ENCODE measurements around the gene ADNP2.
A peak's percentile ranks its signal among the peaks of the same experiment; 100 is the strongest.

ADNP2 gene

DNA sequence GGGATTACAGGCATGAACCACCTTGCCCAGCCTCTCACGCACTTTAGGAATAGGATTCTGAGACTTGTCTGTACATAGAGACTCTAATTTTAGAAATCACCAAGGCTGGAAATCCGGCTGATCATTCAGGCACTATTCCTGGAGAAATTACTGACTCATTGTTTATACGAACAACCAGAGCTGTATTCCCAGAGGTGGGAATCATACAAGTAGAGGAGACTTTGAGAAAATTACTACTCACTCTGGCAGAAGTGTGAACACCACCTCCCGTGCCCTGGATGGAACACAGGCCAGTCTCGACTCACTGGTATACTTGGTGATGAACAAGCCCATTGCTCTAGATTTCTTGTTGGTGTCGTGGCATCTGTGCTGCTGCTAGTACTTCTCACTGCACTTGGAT, 5.8 kb upstream of the ADNP2 start:
- POLR2A ChIA-PET = no interaction called here
- H3K4me3 ChIP-seq (ENCODE audit: low read depth, low read length) = no peak overlapping the region
- CTCF ChIA-PET = no interaction called here
- peak; percentile 38 for DNase-seq (ENCODE audit: low read depth, low spot score)
- TF ChIP-seq, protein P1, sequence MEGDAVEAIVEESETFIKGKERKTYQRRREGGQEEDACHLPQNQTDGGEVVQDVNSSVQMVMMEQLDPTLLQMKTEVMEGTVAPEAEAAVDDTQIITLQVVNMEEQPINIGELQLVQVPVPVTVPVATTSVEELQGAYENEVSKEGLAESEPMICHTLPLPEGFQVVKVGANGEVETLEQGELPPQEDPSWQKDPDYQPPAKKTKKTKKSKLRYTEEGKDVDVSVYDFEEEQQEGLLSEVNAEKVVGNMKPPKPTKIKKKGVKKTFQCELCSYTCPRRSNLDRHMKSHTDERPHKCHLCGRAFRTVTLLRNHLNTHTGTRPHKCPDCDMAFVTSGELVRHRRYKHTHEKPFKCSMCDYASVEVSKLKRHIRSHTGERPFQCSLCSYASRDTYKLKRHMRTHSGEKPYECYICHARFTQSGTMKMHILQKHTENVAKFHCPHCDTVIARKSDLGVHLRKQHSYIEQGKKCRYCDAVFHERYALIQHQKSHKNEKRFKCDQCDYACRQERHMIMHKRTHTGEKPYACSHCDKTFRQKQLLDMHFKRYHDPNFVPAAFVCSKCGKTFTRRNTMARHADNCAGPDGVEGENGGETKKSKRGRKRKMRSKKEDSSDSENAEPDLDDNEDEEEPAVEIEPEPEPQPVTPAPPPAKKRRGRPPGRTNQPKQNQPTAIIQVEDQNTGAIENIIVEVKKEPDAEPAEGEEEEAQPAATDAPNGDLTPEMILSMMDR (IDR thresholded peaks at IDR 0.05; ENCODE audit: insufficient read depth, low read length, missing control alignments) = no peak

DNA sequence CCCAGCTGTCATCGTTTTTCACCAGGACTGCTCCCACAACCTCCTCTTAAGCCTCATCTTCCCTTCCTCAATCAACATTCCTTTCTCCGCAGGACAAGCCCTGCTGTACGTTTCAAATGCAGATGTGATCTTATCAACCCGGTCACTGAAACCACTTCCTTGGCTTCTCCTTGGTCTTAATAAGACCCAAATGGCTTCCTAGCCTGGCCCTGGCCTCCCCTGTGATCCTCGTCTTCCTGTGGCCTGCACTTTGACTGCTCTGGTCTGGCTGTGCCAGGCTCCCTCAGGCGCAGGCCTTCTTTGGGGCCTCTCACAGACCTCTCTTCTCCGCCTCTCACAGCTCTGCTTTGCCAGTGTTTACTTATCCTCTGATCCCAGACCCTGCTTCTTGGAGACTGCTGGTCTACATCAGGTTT, 4.7 kb upstream of the ADNP2 start:
- DNase-seq (ENCODE audit: low read depth, low spot score) = no peak
- POLR2A ChIA-PET = no interaction called here
- no peak overlapping the region for H3K4me3 ChIP-seq (ENCODE audit: low read depth, low read length)
- TF ChIP-seq, protein P1 (IDR thresholded peaks at IDR 0.05; ENCODE audit: insufficient read depth, low read length, missing control alignments) = no peak
- CTCF ChIA-PET = no interaction called here

DNA sequence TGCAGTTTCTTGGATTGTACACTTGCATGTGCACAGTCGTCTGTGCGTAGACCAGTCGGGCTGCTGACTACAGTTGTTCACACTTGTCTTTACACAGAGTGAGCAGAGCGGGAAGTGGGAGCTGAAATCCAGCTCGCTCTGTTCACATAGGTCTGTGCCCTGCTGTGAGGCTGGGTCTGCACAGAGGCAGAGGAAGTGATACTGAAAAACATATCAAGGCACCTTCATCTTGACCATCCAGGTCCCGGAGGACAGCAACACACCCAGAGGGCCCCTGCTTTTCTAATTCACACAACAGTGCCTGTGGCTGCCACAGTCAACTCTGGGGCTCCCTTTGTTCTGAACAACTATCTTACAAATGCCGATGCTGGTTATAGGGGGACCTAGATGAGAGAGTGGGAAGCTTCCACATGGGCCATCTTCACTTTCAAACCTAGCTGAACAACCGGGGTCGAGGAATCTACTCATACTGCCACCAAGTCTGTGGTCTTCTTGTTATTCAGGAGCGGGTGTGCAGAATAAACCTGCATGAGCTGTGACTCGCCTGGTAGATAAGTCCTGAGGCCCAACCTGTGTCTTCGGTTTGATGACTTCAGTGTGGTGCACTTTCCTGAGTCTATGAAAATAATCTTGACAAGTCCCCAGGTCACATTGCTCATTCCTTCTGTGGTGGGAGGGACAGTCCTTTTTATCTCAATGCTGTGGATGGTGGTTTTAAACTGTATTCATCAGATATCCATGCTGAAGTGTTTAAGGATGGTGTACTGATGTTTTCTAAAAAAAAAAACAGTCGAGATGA, 3.5 kb upstream of the ADNP2 start:
- H3K4me3 ChIP-seq (ENCODE audit: low read depth, low read length) = no peak overlapping the region
- no peak for DNase-seq (ENCODE audit: low read depth, low spot score)
- TF ChIP-seq, protein P1 (IDR thresholded peaks at IDR 0.05; ENCODE audit: insufficient read depth, low read length, missing control alignments) = no peak
- ChIA-PET POLR2A (no interaction called here), CTCF (interaction anchor here (1.1 kb wide), 1 partner anchor 147 kb away, joined by 3 read pairs; no protein-coding TSS in a partner anchor)

DNA sequence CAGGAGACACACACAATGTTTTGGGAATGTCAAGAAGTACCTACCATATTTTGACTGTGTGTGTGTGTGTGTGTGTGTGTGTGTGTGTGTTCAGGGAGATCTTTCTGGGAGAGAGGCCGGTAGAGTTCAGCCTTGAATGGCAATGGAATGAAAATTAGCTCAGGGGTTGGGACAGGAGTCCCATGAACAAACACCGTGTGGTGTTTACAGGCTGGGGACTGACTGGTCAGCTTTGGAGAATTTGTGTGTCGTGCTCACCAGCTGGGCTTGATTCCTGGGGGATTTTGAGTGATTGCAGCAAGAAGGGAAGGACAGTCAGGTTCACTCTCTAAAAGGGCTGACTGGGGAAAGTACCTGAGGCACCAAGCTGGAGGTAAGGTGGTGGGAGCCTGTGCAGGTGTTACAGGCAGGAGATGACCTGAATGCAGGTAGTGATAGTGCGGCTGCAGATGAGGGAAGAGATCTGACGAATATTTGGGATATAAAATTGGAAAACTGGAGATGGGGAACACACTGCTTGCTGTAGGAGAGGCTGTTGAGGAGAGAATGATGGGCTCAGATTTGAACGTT, 2.5 kb upstream of the ADNP2 start:
- no peak overlapping the region for H3K4me3 ChIP-seq (ENCODE audit: low read depth, low read length)
- ChIA-PET POLR2A (no interaction called here), CTCF (no interaction called here)
- no peak for DNase-seq (ENCODE audit: low read depth, low spot score)
- TF ChIP-seq, protein P1 (IDR thresholded peaks at IDR 0.05; ENCODE audit: insufficient read depth, low read length, missing control alignments) = no peak

DNA sequence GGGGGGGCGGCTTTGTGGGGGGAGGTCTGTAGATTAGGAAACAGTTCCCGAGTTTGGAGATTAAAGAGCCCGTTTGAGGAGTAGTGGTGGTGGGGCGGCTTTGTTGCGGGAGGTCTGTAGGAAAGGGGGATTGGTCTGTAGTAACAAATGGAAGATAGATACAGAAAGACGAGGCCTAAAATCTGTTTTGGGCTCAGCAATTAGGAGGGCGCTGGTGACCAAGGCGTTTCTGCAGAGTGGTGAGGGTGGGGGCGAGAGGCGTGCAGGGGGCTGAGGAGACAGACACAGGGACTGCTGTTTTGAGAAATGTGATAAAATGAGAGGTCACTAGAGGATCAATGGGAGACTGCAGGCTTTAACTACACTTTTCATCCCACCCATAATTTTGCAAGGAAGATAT, 1.6 kb upstream of the ADNP2 start:
- ChIA-PET CTCF (no interaction called here), POLR2A (no interaction called here)
- no peak for DNase-seq (ENCODE audit: low read depth, low spot score)
- no peak overlapping the region for H3K4me3 ChIP-seq (ENCODE audit: low read depth, low read length)
- TF ChIP-seq, protein P1 (IDR thresholded peaks at IDR 0.05; ENCODE audit: insufficient read depth, low read length, missing control alignments) = no peak

DNA sequence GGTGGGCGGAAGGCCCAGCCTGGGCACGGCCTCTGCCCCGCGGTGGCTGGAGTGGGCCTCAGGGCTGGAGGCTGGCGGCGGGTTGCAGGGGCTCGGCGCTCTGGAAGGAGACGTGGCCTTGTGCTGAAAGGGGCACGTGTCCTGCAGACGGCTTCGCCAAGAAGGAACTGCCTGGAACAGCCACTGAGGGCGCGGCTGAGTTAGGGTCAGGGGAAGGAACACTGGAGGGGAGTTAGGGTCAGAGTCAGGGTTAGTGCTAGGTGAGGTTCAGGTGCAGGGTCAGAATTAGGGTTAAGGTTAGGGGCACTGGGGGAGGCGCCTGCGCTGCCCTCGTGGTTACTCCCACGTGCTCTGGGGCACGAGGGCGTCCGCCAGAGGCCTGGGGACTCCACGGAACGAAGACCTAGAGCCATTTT, 933 bp upstream of the ADNP2 start:
- TF ChIP-seq, protein P1 (IDR thresholded peaks at IDR 0.05; ENCODE audit: insufficient read depth, low read length, missing control alignments) = no peak
- no peak for DNase-seq (ENCODE audit: low read depth, low spot score)
- ChIA-PET POLR2A (interaction anchor here (1.1 kb wide), 1 partner anchor 74 kb away, joined by 3 read pairs; the partner anchor contains the start of gene RBFA), CTCF (no interaction called here)
- H3K4me3 ChIP-seq (ENCODE audit: low read depth, low read length) = no peak overlapping the region
